Body of pancreas (tissue), 4 donors: ENCODE measurements around the gene GORASP2.

Source experiments
- CTCF ChIP-seq, 7 experiments: fragments of 450-650 bp in 4 of 7; fragments of 200-600 bp in 3 of 7; sonication (generic) in 3 of 7; IDR thresholded peaks; one replicate each; pipeline ENCODE4 v1.5.1; 2016 to 2019; ENCODE audit warnings: antibody characterized with exemption in 7 of 7
- POLR2A ChIP-seq, 3 donors: fragments of 450-650 bp; IDR thresholded peaks; one replicate each; pipeline ENCODE4 v1.6.1; 2016; ENCODE audit warnings: antibody characterized with exemption in 3 of 3, mild to moderate bottlenecking in 2 of 3

- TF ChIP-seq POLR2A (IDR thresholded peaks at IDR 0.05) (no peak), CTCF (IDR thresholded peaks at IDR 0.05) (no peak)
Observed at GRCh38 chr2:170997893-170998597, 69.0 kb downstream of the GORASP2 start.
